ENCODE data around the gene TBPL1.

TBPL1 gene

GRCh38 chr6:133954657-133955576, 1.9 kb downstream of the TBPL1 start:
- H3K27ac ChIP-seq (ENCODE audit: low read length), result no peak overlapping the region
- H3K36me3 ChIP-seq (replicated peaks; ENCODE audit: insufficient read depth, low read length), result no peaks in the 10 kb centered on the region
- H3K4me1 ChIP-seq (ENCODE audit: low read length), result peaks cover 18% of the 10 kb centered on the region; the same call in 1 of the 2 replicates
- peaks cover 11% of the 10 kb centered on the region for H3F3A ChIP-seq (ENCODE audit: insufficient read depth, low read length)
- H3K9ac ChIP-seq (ENCODE audit: low read length), result no peak overlapping the region
- H3K4me2 ChIP-seq (ENCODE audit: low read depth, low read length), result peak overlapping the region; percentile 63; the same call in 1 of the 2 replicates
- H4K20me1 ChIP-seq (ENCODE audit: insufficient read depth, low read length), result no peaks in the 10 kb centered on the region
- DNase-seq, result no peak
- peaks cover 61% of the 10 kb centered on the region for H3K79me2 ChIP-seq (ENCODE audit: low read length)
- TF ChIP-seq CTCF (IDR thresholded peaks at IDR 0.05; ENCODE audit: low read length) (no peak), EZH2phosphoT487 (IDR thresholded peaks at IDR 0.05; ENCODE audit: low read length) (no peak), EZH2 (optimal IDR thresholded peaks at IDR 0.05; ENCODE audit: low read depth, low read length) (no peak)
- H3K9me2 ChIP-seq (replicated peaks; ENCODE audit: insufficient read depth, low read length), result no peaks in the 10 kb centered on the region
- no peaks in the 10 kb centered on the region for H3K27me3 ChIP-seq (replicated peaks; ENCODE audit: insufficient read depth, low read length)
- no peaks in the 10 kb centered on the region for H3K9me3 ChIP-seq (replicated peaks; ENCODE audit: insufficient read depth, low read length)
- no peak overlapping the region for H3K4me3 ChIP-seq (ENCODE audit: low read length)
- H2AFZ ChIP-seq (ENCODE audit: low read length), result no peak overlapping the region

GRCh38 chr6:133955582-133956415, 2.8 kb downstream of the TBPL1 start:
- no peaks in the 10 kb centered on the region for H3K36me3 ChIP-seq (replicated peaks; ENCODE audit: insufficient read depth, low read length)
- H3K4me3 ChIP-seq (ENCODE audit: low read length), result no peak overlapping the region
- peaks cover 11% of the 10 kb centered on the region for H3F3A ChIP-seq (ENCODE audit: insufficient read depth, low read length)
- no peaks in the 10 kb centered on the region for H3K9me2 ChIP-seq (replicated peaks; ENCODE audit: insufficient read depth, low read length)
- no peak overlapping the region for H3K27ac ChIP-seq (ENCODE audit: low read length)
- H3K27me3 ChIP-seq (replicated peaks; ENCODE audit: insufficient read depth, low read length), result no peaks in the 10 kb centered on the region
- no peak overlapping the region for H3K4me2 ChIP-seq (ENCODE audit: low read depth, low read length)
- H4K20me1 ChIP-seq (ENCODE audit: insufficient read depth, low read length), result no peaks in the 10 kb centered on the region
- no peaks in the 10 kb centered on the region for H3K9me3 ChIP-seq (replicated peaks; ENCODE audit: insufficient read depth, low read length)
- peaks cover 18% of the 10 kb centered on the region; the same call in 1 of the 2 replicates for H3K4me1 ChIP-seq (ENCODE audit: low read length)
- no peak for DNase-seq
- TF ChIP-seq EZH2 (optimal IDR thresholded peaks at IDR 0.05; ENCODE audit: low read depth, low read length), result no peak
- TF ChIP-seq EZH2phosphoT487 (IDR thresholded peaks at IDR 0.05; ENCODE audit: low read length), result no peak
- TF ChIP-seq CTCF (IDR thresholded peaks at IDR 0.05; ENCODE audit: low read length), result no peak
- H2AFZ ChIP-seq (ENCODE audit: low read length), result no peak overlapping the region
- H3K79me2 ChIP-seq (ENCODE audit: low read length), result peaks cover 70% of the 10 kb centered on the region
- H3K9ac ChIP-seq (ENCODE audit: low read length), result no peak overlapping the region

GRCh38 chr6:133956416-133957049, 3.5 kb downstream of the TBPL1 start:
- H3K27ac ChIP-seq (ENCODE audit: low read length), result no peak overlapping the region
- H2AFZ ChIP-seq (ENCODE audit: low read length), result no peak overlapping the region
- no peaks in the 10 kb centered on the region for H3K9me3 ChIP-seq (replicated peaks; ENCODE audit: insufficient read depth, low read length)
- H3K27me3 ChIP-seq (replicated peaks; ENCODE audit: insufficient read depth, low read length), result no peaks in the 10 kb centered on the region
- peaks cover 75% of the 10 kb centered on the region for H3K79me2 ChIP-seq (ENCODE audit: low read length)
- peaks cover 11% of the 10 kb centered on the region for H3F3A ChIP-seq (ENCODE audit: insufficient read depth, low read length)
- H3K9ac ChIP-seq (ENCODE audit: low read length), result no peak overlapping the region
- H3K36me3 ChIP-seq (replicated peaks; ENCODE audit: insufficient read depth, low read length), result no peaks in the 10 kb centered on the region
- H3K4me1 ChIP-seq (ENCODE audit: low read length), result peaks cover 15% of the 10 kb centered on the region; the same call in 1 of the 2 replicates
- H3K4me2 ChIP-seq (ENCODE audit: low read depth, low read length), result no peak overlapping the region
- no peaks in the 10 kb centered on the region for H4K20me1 ChIP-seq (ENCODE audit: insufficient read depth, low read length)
- no peak for DNase-seq
- TF ChIP-seq EZH2 (optimal IDR thresholded peaks at IDR 0.05; ENCODE audit: low read depth, low read length) (no peak), CTCF (IDR thresholded peaks at IDR 0.05; ENCODE audit: low read length) (no peak), EZH2phosphoT487 (IDR thresholded peaks at IDR 0.05; ENCODE audit: low read length) (no peak)
- no peak overlapping the region for H3K4me3 ChIP-seq (ENCODE audit: low read length)
- no peaks in the 10 kb centered on the region for H3K9me2 ChIP-seq (replicated peaks; ENCODE audit: insufficient read depth, low read length)
